Right atrium auricular region (tissue), 2 donors: Measurements from ENCODE around the gene GSPT1. TPM values are rescaled to one million over a fixed set of nuclear protein-coding genes. Genes with fewer than 3 reads are reported as not detected.

Experiments
- DNase-seq: peaks from one replicate; pipeline ENCODE4 v3.0.0-alpha.2; 2019; ENCODE audit warnings: low spot score
- H3K27ac ChIP-seq, 2 donors: fragments of 200-600 bp; sonication (generic); 1 replicate in 1 of 2; 2 replicates in 1 of 2; pipeline ENCODE4 v1.5.1; 2016 to 2019
- H3K27me3 ChIP-seq, 2 donors: fragments of 200-600 bp; sonication (generic); one replicate each; pipeline versions ENCODE4 v1.5.1 to v1.6.0; 2017 to 2019
- H3K36me3 ChIP-seq: fragments of 200-600 bp; sonication (generic); one replicate; pipeline ENCODE4 v1.5.1; 2016
- H3K4me1 ChIP-seq, 2 donors: fragments of 200-600 bp; sonication (generic); one replicate each; pipeline versions ENCODE4 v1.5.1 to v1.6.0; 2017 to 2019
- H3K4me3 ChIP-seq, 2 donors: fragments of 200-600 bp; sonication (generic); 1 replicate in 1 of 2; 2 replicates in 1 of 2; pipeline ENCODE4 v1.5.1; 2017 to 2019; ENCODE audit warnings: mild to moderate bottlenecking in 1 of 2, moderate library complexity in 1 of 2
- H3K9me3 ChIP-seq, 2 donors: fragments of 200-600 bp; sonication (generic); one replicate each; pipeline ENCODE4 v1.5.1; 2019
- CTCF ChIP-seq, 2 donors: fragments of 200-600 bp; sonication (generic); IDR thresholded peaks; one replicate each; pipeline ENCODE4 v1.5.1; 2019; ENCODE audit warnings: antibody characterized with exemption in 2 of 2
- total RNA-seq, 2 donors: library from RNA; depleted of rRNA; stranded (reverse); fragments of >200 nt; gene quantifications; one replicate each; pipeline ENCODE4 v1.1.0, GENCODE V29; 2016

The GSPT1 gene
- total RNA-seq, 2 donors from 2014 or later = 59.5 to 62.7 TPM

GRCh38 chr16:11870399-11870798 lies 45.4 kb downstream of the GSPT1 start:
- no peaks in the 10 kb centered on the region for H3K9me3 ChIP-seq
- no peak overlapping the region for H3K27ac ChIP-seq
- DNase-seq = no peak
- no peak for TF ChIP-seq CTCF (IDR thresholded peaks at IDR 0.05)
- H3K4me3 ChIP-seq = no peak overlapping the region
- peaks cover 0 to 38% of the 10 kb centered on the region in 2 donors for H3K4me1 ChIP-seq
- no peaks in the 10 kb centered on the region for H3K27me3 ChIP-seq
- H3K36me3 ChIP-seq = peaks cover 20% of the 10 kb centered on the region

- no peak for DNase-seq
- peak overlapping the region in 1 of 2 donors; percentile 12 for H3K27ac ChIP-seq
- peaks cover 20% of the 10 kb centered on the region for H3K36me3 ChIP-seq
- TF ChIP-seq CTCF (IDR thresholded peaks at IDR 0.05) = no peak
- H3K9me3 ChIP-seq = no peaks in the 10 kb centered on the region
- H3K4me3 ChIP-seq = no peak overlapping the region
- H3K27me3 ChIP-seq = no peaks in the 10 kb centered on the region
- peaks cover 0 to 42% of the 10 kb centered on the region in 2 donors for H3K4me1 ChIP-seq
Measured at GRCh38 chr16:11869353-11870228, 46.2 kb downstream of the GSPT1 start.

- H3K27me3 ChIP-seq = no peaks in the 10 kb centered on the region
- H3K27ac ChIP-seq = no peak overlapping the region
- H3K4me1 ChIP-seq = peaks cover 0 to 42% of the 10 kb centered on the region in 2 donors
- H3K36me3 ChIP-seq = peaks cover 13% of the 10 kb centered on the region
- no peak for DNase-seq
- no peak for TF ChIP-seq CTCF (IDR thresholded peaks at IDR 0.05)
- no peaks in the 10 kb centered on the region for H3K9me3 ChIP-seq
- H3K4me3 ChIP-seq = no peak overlapping the region
Measured at GRCh38 chr16:11868412-11868980, 47.3 kb downstream of the GSPT1 start.

- H3K27ac ChIP-seq = no peak overlapping the region
- no peaks in the 10 kb centered on the region for H3K9me3 ChIP-seq
- H3K4me3 ChIP-seq = no peak overlapping the region
- no peaks in the 10 kb centered on the region for H3K27me3 ChIP-seq
- H3K36me3 ChIP-seq = no peaks in the 10 kb centered on the region
- no peak for TF ChIP-seq CTCF (IDR thresholded peaks at IDR 0.05)
- DNase-seq = no peak
- H3K4me1 ChIP-seq = peaks cover 0 to 13% of the 10 kb centered on the region in 2 donors
Measured at GRCh38 chr16:11862489-11862888, 53.3 kb downstream of the GSPT1 start.

GRCh38 chr16:11857161-11857560 lies 58.6 kb downstream of the GSPT1 start:
- Histone ChIP-seq H3K27me3 (no peaks in the 10 kb centered on the region), H3K9me3 (no peaks in the 10 kb centered on the region), H3K27ac (no peak overlapping the region), H3K4me3 (no peak overlapping the region), H3K36me3 (no peaks in the 10 kb centered on the region), H3K4me1 (peaks cover 0 to 16% of the 10 kb centered on the region in 2 donors)
- DNase-seq = no peak
- no peak for TF ChIP-seq CTCF (IDR thresholded peaks at IDR 0.05)
